Loucy (cell line): ENCODE data around the gene ZNF469.

Source experiments
- EZH2phosphoT487 ChIP-seq: fragments of 200-600 bp; IDR thresholded peaks from 2 replicates; pipeline ENCODE4 v1.6.1; 2018; ENCODE audit warnings: antibody characterized with exemption, mild to moderate bottlenecking, moderate library complexity, borderline replicate concordance
- TF ChIP-seq, protein P1 (sequence below): fragments of 200-600 bp; sonication (generic); conservative IDR thresholded peaks from 2 replicates; pipeline ENCODE4 v1.5.1; 2014; ENCODE audit warnings: mild to moderate bottlenecking, antibody characterized with exemption, low read length

DNA sequence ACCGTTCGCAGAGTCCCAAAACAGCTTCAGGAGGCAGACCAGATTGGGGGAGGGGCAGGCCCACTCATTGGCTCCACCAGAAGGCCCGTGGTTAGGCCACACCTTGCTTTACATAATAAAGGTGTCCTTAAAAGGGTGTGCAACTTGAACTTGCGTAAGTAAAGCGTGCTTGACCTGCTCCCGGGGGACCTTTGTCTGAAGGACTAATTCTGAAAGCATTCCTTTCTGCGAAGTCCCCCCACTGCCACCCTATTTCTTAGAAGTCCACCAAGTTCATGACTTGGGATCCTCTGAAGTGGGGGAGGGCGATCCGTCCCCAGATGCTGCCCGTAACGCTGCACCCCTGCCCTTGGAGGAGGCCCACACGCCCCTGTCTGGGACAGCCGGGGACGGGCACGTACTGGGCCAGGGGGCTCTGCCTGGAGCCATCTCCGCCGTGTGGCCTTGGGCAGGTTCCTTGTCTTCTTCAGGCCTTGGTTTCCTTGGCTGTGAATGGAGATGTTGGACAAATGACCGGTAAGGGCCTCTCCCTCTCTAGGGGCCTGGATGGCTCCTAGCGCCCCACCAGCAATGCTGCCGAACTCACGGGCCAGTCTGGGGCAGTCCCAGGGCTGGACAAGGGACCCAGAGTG is 823 bp upstream of the ZNF469 start:
- TF ChIP-seq, protein P1, sequence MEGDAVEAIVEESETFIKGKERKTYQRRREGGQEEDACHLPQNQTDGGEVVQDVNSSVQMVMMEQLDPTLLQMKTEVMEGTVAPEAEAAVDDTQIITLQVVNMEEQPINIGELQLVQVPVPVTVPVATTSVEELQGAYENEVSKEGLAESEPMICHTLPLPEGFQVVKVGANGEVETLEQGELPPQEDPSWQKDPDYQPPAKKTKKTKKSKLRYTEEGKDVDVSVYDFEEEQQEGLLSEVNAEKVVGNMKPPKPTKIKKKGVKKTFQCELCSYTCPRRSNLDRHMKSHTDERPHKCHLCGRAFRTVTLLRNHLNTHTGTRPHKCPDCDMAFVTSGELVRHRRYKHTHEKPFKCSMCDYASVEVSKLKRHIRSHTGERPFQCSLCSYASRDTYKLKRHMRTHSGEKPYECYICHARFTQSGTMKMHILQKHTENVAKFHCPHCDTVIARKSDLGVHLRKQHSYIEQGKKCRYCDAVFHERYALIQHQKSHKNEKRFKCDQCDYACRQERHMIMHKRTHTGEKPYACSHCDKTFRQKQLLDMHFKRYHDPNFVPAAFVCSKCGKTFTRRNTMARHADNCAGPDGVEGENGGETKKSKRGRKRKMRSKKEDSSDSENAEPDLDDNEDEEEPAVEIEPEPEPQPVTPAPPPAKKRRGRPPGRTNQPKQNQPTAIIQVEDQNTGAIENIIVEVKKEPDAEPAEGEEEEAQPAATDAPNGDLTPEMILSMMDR: no peak
- no peak for TF ChIP-seq EZH2phosphoT487
